Measurements from ENCODE around the gene FAM50B.

DNA sequence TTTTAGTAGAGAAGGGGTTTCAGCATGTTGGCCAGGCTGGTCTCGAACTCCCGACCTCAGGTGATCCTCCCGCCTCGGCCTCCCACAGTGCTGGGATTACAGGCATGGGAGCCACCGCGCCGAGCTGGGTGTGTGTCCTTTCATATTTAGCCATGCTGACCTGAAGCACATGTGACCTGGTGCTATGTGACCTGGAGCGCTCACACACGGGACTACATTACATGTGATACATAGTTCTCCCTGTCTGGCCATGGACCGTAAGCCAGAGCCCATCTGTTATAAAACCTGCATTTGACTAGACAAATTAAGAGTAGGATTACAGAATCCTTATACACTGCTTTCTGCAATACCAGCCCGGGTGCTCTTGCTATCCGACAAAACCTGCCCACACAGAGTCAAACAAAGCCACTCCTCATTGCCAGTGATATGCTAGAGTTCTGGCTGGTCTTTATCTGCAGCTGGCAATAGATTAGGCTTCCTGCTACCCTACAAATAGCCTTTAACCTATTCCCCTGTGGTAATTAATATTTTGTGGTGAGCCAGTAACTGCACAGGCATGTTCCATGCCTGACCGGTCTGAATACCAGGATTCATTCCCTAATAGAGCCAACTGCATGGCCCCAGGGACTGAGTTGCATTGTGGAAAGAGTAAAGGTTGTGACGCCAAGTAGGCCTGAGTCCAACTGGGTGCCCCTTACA is 26.3 kb upstream of the FAM50B start:
- TF ChIP-seq, protein P1, sequence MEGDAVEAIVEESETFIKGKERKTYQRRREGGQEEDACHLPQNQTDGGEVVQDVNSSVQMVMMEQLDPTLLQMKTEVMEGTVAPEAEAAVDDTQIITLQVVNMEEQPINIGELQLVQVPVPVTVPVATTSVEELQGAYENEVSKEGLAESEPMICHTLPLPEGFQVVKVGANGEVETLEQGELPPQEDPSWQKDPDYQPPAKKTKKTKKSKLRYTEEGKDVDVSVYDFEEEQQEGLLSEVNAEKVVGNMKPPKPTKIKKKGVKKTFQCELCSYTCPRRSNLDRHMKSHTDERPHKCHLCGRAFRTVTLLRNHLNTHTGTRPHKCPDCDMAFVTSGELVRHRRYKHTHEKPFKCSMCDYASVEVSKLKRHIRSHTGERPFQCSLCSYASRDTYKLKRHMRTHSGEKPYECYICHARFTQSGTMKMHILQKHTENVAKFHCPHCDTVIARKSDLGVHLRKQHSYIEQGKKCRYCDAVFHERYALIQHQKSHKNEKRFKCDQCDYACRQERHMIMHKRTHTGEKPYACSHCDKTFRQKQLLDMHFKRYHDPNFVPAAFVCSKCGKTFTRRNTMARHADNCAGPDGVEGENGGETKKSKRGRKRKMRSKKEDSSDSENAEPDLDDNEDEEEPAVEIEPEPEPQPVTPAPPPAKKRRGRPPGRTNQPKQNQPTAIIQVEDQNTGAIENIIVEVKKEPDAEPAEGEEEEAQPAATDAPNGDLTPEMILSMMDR (IDR thresholded peaks at IDR 0.05): no peak
- TF ChIP-seq POLR2A (IDR thresholded peaks at IDR 0.05) (no peak), POLR2AphosphoS5 (IDR thresholded peaks at IDR 0.05) (no peak)
